GM23248 (cell line): ENCODE data around the gene FGF10. TPM values are rescaled to one million over a fixed set of nuclear protein-coding genes. Genes with fewer than 3 reads are reported as not detected.

ENCODE experiments used
- DNase-seq: peaks from one replicate; pipeline ENCODE4 v3.0.0-alpha.2; 2015
- H2AFZ ChIP-seq: fragments of 200-600 bp; sonication (generic); 2 replicates; pipeline ENCODE4 v1.6.1; 2016; ENCODE audit warnings: antibody characterized with exemption
- H3F3A ChIP-seq: fragments of 200-600 bp; sonication (generic); 2 replicates; pipeline ENCODE4 v1.6.1; 2016; ENCODE audit warnings: mild to moderate bottlenecking, antibody characterized with exemption, mixed run types; ENCODE audit not compliant: insufficient read depth
- H3K27ac ChIP-seq: fragments of 200-600 bp; sonication (generic); 2 replicates; pipeline ENCODE4 v1.5.1; 2016; ENCODE audit warnings: mild to moderate bottlenecking
- H3K27me3 ChIP-seq: fragments of 200-600 bp; sonication (generic); replicated peaks from 2 replicates; pipeline ENCODE4 v1.6.1; 2016; ENCODE audit warnings: mild to moderate bottlenecking; ENCODE audit not compliant: insufficient read depth
- H3K36me3 ChIP-seq: fragments of 200-600 bp; sonication (generic); 2 replicates; pipeline ENCODE4 v1.6.1; 2016; ENCODE audit warnings: low read depth, mild to moderate bottlenecking
- H3K4me1 ChIP-seq: fragments of 200-600 bp; sonication (generic); 2 replicates; pipeline ENCODE4 v1.6.1; 2016; ENCODE audit warnings: mild to moderate bottlenecking; ENCODE audit not compliant: insufficient read depth
- H3K4me2 ChIP-seq: fragments of 200-600 bp; sonication (generic); one replicate; pipeline ENCODE4 v1.6.1; 2016; ENCODE audit warnings: mild to moderate bottlenecking; ENCODE audit not compliant: unreplicated experiment
- H3K4me3 ChIP-seq: fragments of 200-600 bp; sonication (generic); 2 replicates; pipeline ENCODE4 v1.5.1; 2016; ENCODE audit warnings: mild to moderate bottlenecking
- H3K79me2 ChIP-seq: fragments of 200-600 bp; sonication (generic); 2 replicates; pipeline ENCODE4 v1.6.1; 2016; ENCODE audit warnings: mild to moderate bottlenecking; ENCODE audit not compliant: insufficient read depth
- H3K9ac ChIP-seq: fragments of 200-600 bp; sonication (generic); 2 replicates; pipeline ENCODE4 v1.6.1; 2016; ENCODE audit warnings: mild to moderate bottlenecking
- H3K9me2 ChIP-seq: fragments of 200-600 bp; sonication (generic); 2 replicates; pipeline ENCODE4 v1.6.1; 2016; ENCODE audit warnings: mixed run types, mild to moderate bottlenecking, moderate library complexity; ENCODE audit not compliant: insufficient read depth
- H3K9me3 ChIP-seq: fragments of 200-600 bp; sonication (generic); one replicate; pipeline ENCODE4 v1.6.1; 2017; ENCODE audit warnings: low read depth
- H4K20me1 ChIP-seq: fragments of 200-600 bp; sonication (generic); 2 replicates; pipeline ENCODE4 v1.6.0; 2016; ENCODE audit not compliant: insufficient read depth
- EZH2 ChIP-seq: fragments of 200-600 bp; sonication (generic); IDR thresholded peaks from 2 replicates; pipeline ENCODE4 v1.6.1; 2018; ENCODE audit warnings: antibody characterized with exemption, mild to moderate bottlenecking; ENCODE audit not compliant: insufficient read depth, poor library complexity, severe bottlenecking
- EZH2phosphoT487 ChIP-seq: fragments of 200-600 bp; sonication (generic); IDR thresholded peaks from 2 replicates; pipeline ENCODE4 v1.6.1; 2018; ENCODE audit warnings: antibody characterized with exemption, moderate library complexity, mild to moderate bottlenecking, low read depth; ENCODE audit not compliant: insufficient read depth
- WGBS, 2 experiments: methylation state at CpG; one replicate each; pipeline ENCODE4 v1.1.6; 2015 to 2017; ENCODE audit warnings: low lambda C conversion rate in 2 of 2, low coverage in 1 of 2; ENCODE audit errors: missing lambda C conversion rate in 2 of 2; 5-methylcytosine and 5-hydroxymethylcytosine counted together
- in situ Hi-C: fragments of 300-500 bp; cut with MboI; formaldehyde crosslinking; loops from 2 replicates; pipeline ENCODE4 v1.15.0; 2020
- polyA plus RNA-seq: library from polyadenylated mRNA; unstranded; fragments of >200 nt; fragmentation: Nextera tagmentation; extraction: Ambion mirVana; gene quantifications from 2 replicates; pipeline ENCODE4 v1.2.1, GENCODE V29; 2016
- total RNA-seq: library from RNA; depleted of rRNA; stranded (reverse); fragments of >200 nt; shearing (Covaris generic); gene quantifications from 2 replicates; pipeline ENCODE4 v1.2.3, GENCODE V29; 2014

The FGF10 gene
- total and polyA plus RNA-seq, 2 experiments from 2014 or later, result not detected

DNA sequence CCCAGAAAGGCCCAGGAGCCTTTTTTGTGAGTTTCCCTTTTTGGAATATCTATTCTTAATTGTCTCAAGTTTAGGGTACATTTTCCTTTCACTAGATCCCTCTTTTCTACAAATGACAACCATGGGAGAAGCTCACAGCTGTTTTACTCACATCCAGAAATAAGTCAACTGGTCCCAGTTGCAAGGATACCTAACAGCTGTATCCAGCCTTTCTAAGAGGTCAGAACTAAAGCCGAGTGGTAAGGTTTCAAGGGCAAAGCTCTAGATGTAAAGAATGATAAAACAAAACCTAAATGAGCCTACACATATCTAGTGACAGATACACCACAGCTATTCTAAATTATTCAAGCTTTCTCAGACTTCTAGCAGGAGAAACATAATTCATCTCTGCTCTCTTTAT, 4.4 kb downstream of the FGF10 start:
- WGBS, 2 experiments, result 22 to 26% methylated on average over 1 of the region's 1 CpG

DNA sequence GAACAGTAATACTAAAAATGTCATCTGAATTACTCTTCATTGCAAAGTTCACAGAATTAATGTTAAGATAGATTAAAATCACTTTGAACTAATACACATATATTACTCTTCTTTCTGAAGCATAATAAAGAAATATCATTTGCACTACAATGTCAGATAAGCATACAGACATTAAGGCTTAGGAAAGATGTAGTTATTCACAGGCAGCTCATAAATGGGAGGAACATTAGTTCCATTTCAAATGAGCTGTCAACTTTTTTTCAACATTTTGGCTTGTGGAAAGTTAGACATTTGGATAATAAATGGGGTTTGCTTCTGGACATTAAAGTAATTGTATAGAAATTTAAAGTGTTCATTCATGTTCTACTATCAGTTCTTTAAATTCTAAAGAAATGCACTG, 6.3 kb downstream of the FGF10 start:
- no peaks in the 10 kb centered on the region for H3K9me2 ChIP-seq
- no peaks in the 10 kb centered on the region for H4K20me1 ChIP-seq
- no peak overlapping the region for H3K9ac ChIP-seq
- no peak overlapping the region for H2AFZ ChIP-seq
- no peaks in the 10 kb centered on the region for H3F3A ChIP-seq
- no peak overlapping the region for H3K4me2 ChIP-seq
- no peaks in the 10 kb centered on the region for H3K9me3 ChIP-seq
- H3K27ac ChIP-seq, result no peak overlapping the region
- in situ Hi-C loops, result no loop called here
- no peak overlapping the region for H3K4me3 ChIP-seq
- DNase-seq, result no peak
- no peaks in the 10 kb centered on the region for H3K4me1 ChIP-seq
- no peaks in the 10 kb centered on the region for H3K36me3 ChIP-seq
- H3K79me2 ChIP-seq, result no peaks in the 10 kb centered on the region
- TF ChIP-seq EZH2phosphoT487, result no peak
- TF ChIP-seq EZH2, result no peak
- H3K27me3 ChIP-seq, result peaks cover 24% of the 10 kb centered on the region

More for the DNA sequence above, 4.4 kb downstream of the FGF10 start:
- no peaks in the 10 kb centered on the region for H3K4me1 ChIP-seq
- no peak overlapping the region for H3K4me2 ChIP-seq
- DNase-seq, result no peak
- H3K27ac ChIP-seq, result no peak overlapping the region
- no peaks in the 10 kb centered on the region for H3K9me3 ChIP-seq
- H3K9me2 ChIP-seq, result no peaks in the 10 kb centered on the region
- no peaks in the 10 kb centered on the region for H4K20me1 ChIP-seq
- in situ Hi-C loops, result no loop called here
- H3K27me3 ChIP-seq, result peaks cover 43% of the 10 kb centered on the region
- no peaks in the 10 kb centered on the region for H3K36me3 ChIP-seq
- no peak overlapping the region for H2AFZ ChIP-seq
- H3K9ac ChIP-seq, result no peak overlapping the region
- H3K79me2 ChIP-seq, result no peaks in the 10 kb centered on the region
- no peak overlapping the region for H3K4me3 ChIP-seq
- no peak for TF ChIP-seq EZH2
- TF ChIP-seq EZH2phosphoT487, result no peak
- H3F3A ChIP-seq, result no peaks in the 10 kb centered on the region

DNA sequence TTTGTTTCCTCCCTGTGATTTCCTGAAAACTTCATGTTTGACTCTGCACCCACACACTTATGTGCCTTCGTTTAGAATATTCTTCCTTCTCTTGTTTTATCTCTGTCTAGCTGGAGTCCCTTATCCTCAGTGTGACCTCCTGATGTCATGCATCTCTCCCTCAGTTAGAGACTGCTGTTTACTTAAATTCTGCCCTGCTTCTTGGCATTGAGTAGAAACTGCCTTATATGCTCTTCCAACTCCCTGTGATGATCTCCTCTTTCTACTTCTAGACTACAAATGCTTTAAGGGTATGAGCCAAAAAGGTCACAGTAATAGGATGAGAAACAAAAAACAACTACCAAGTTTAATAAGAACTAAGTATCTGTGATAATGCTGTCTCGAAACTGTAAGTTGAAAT, 12.2 kb downstream of the FGF10 start:
- Histone ChIP-seq H3K9me3 (no peaks in the 10 kb centered on the region), H3K9me2 (no peaks in the 10 kb centered on the region), H3K27ac (no peak overlapping the region), H2AFZ (no peak overlapping the region), H4K20me1 (no peaks in the 10 kb centered on the region), H3K9ac (no peak overlapping the region), H3K4me3 (no peak overlapping the region), H3K79me2 (no peaks in the 10 kb centered on the region), H3K36me3 (no peaks in the 10 kb centered on the region), H3K4me1 (no peaks in the 10 kb centered on the region), H3K4me2 (no peak overlapping the region), H3K27me3 (no peaks in the 10 kb centered on the region), H3F3A (no peaks in the 10 kb centered on the region)
- 19 to 22% methylated on average over 2 of the region's 2 CpGs for WGBS, 2 experiments
- in situ Hi-C loops, result no loop called here
- TF ChIP-seq EZH2 (no peak), EZH2phosphoT487 (no peak)
- DNase-seq, result no peak

DNA sequence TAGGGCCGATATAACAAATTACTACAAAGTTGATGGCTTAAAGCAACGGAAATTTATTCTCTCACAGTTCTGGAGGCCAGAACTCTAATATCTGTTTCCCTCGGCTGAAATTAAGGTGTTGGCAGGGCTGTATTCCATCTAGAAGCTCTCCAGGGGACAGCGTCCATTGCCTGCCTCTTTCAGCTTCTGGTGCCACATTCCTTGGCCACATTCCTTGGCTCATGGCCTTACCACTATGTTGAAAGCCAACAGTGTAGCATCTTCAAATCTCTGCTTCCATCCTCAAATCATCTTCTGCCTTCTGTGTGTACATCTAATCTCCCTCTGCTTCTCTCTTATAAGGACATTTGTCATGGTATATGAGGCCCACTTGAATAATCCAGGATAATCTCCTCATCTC, 17.2 kb downstream of the FGF10 start:
- H3K27me3 ChIP-seq, result no peaks in the 10 kb centered on the region
- no peak overlapping the region for H2AFZ ChIP-seq
- H3K27ac ChIP-seq, result no peak overlapping the region
- DNase-seq, result no peak
- H3K4me2 ChIP-seq, result no peak overlapping the region
- no peak overlapping the region for H3K4me3 ChIP-seq
- H4K20me1 ChIP-seq, result no peaks in the 10 kb centered on the region
- 24 to 36% methylated on average over 4 of the region's 4 CpGs for WGBS, 2 experiments
- in situ Hi-C loops, result no loop called here
- TF ChIP-seq EZH2 (no peak), EZH2phosphoT487 (no peak)
- H3K9me3 ChIP-seq, result no peaks in the 10 kb centered on the region
- no peaks in the 10 kb centered on the region for H3F3A ChIP-seq
- no peaks in the 10 kb centered on the region for H3K9me2 ChIP-seq
- H3K4me1 ChIP-seq, result no peaks in the 10 kb centered on the region
- H3K79me2 ChIP-seq, result no peaks in the 10 kb centered on the region
- H3K36me3 ChIP-seq, result no peaks in the 10 kb centered on the region
- H3K9ac ChIP-seq, result no peak overlapping the region

DNA sequence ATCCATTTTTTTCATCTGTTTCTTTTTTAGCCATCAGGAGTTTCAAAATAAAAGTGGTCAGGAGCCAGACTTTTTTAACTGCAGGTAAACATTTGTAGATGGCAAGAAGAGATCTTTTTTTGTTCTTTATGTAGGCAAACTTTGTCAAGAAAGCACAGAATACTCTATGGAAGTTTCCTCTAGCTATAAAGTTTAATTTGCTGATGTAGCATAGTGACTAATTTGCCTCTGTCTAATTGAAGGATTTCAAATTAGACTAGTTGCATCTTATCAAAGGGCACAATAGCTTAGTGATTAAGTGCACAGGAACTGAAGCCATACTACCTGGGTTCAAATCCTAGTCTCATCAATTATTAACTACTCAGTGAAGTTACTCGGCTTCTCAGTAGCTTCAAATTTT, 22.0 kb downstream of the FGF10 start:
- Histone ChIP-seq H3K36me3 (no peaks in the 10 kb centered on the region), H2AFZ (no peak overlapping the region), H3K79me2 (no peaks in the 10 kb centered on the region), H3K4me1 (0 out of 2 replicates have a peak, but pooled peaks cover 3% of the 10 kb centered on the region), H3K4me2 (no peak overlapping the region), H3K27ac (no peak overlapping the region), H3K9me3 (no peaks in the 10 kb centered on the region), H3K9me2 (no peaks in the 10 kb centered on the region), H3K27me3 (no peaks in the 10 kb centered on the region), H3F3A (no peaks in the 10 kb centered on the region), H3K9ac (no peak overlapping the region), H4K20me1 (no peaks in the 10 kb centered on the region), H3K4me3 (no peak overlapping the region)
- WGBS, 2 experiments, result 52 to 63% methylated on average over 1 of the region's 1 CpG
- TF ChIP-seq EZH2phosphoT487 (no peak), EZH2 (no peak)
- DNase-seq, result no peak
- in situ Hi-C loops, result no loop called here
